HG02571 (cell line): ENCODE results near the gene PSD.

Source experiments
- ATAC-seq: cut with Tn5 transposase; IDR thresholded peaks from one replicate; pipeline ENCODE4 v1.9.1; 2021; ENCODE audit warnings: mild to moderate bottlenecking, moderate library complexity; ENCODE audit not compliant: unreplicated experiment

Gene PSD

DNA sequence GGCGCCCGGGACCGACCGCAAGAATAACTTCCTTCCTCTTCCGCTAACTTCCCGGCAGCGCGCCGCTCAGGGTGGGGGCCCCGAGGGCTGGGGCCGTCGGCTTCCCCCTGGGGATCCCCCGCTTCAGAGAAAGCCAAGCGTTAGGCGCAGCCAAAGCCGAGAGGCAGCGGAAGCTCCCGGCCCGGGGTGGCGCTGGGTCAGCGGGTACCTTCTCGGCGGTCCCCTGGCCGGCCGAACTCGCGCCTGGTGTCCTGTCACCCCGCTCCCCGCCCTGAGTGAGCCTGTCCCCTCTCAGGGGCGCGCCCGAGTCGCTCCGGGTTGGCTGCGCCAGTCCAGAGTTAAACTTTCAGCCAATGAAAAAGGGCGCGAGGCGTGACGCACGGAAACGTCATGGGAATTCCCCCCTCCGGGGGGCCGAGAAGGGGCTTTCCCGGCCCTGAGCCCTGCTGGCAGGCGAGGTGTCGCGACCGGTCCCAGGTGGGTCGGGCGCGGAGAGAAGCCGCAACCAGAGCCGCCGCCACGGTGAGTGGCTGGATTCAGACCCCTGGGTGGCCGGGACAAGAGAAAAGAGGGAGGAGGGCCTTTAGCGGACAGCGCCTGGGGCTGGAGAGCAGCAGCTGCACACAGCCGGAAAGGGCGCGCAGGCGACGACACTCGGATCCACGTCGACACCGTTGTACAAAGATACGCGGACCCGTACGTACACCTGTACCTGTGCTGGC, 24.3 kb downstream of the PSD start:
- peak; percentile 74 for ATAC-seq

DNA sequence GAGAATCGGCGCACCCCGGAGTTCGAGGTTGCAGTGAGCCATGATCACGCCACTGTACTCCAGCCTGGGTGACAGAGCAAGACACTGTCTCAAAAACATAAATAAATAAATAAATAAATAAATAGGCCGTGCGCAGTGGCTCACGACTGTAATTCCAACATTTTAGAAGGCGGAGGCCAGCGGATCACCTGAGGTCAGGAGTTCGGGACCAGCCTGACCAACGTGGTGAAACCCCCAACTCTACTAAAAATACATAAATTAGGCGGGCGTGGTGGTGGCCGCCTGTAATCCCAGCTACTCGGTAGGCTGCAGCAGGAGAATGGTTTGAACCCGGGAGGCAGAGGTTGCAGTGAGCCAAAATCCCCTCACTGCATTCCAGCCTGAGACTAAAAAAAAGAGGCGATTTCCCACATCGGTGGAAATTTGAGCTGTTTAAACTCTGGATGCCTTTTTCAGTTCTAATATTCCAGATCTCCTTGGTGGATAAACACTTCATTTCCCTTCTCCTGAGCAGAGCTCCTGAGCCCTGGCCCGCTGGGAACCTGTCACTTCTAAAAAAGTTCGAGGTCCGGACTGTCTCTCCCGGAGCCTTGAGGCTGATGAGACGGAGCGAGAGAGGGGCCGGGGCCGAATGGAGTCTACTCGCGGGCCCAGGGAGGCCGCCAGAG, 25.0 kb downstream of the PSD start:
- no peak for ATAC-seq

GRCh38 chr10:102392306-102392705, 26.3 kb downstream of the PSD start:
- ATAC-seq = no peak

DNA sequence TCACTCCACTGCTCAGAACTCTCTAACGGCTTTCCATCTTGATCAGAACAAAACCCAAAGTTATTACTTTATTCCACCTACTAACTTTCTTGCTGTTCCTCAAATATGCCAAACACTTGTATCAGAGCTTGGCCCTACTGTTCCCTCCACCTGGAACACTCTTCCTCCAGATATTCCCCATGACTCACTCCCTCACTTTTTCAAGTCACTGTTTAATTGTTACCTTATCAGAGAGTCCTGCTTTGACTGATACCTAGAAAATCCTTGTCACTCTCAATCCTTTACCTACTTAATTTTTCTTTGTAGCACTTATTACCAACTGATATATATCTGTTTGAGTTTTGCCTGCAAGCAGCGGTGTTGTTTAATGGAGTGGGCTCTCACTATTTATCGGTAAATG, 28.7 kb downstream of the PSD start:
- no peak for ATAC-seq

- ATAC-seq = no peak
Measured at GRCh38 chr10:102384606-102385429, 33.8 kb downstream of the PSD start.

GRCh38 chr10:102384053-102384452, 34.5 kb downstream of the PSD start:
- ATAC-seq = no peak

GRCh38 chr10:102382871-102383270, 35.7 kb downstream of the PSD start:
- ATAC-seq = no peak

- ATAC-seq = no peak
Measured at GRCh38 chr10:102381983-102382382, 36.6 kb downstream of the PSD start.

DNA sequence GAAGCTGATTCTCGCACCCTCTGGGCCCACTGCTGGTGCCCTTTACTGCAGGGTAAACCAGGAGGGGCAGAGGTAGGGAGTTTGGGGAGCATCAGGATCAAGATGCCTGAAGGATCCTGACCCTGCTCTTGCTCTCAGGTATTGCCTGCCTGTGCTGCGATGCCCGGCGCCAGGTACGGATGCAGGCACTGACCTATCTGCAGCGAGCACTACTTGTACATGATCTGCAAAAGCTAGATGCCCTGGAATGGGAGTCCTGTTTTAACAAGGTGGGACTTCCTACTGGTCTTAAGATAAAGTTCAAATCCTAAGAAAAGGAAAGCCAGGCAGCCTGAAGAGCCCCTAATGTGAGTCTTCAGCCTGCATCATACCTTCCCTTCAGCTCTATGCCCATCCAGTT, 39.2 kb downstream of the PSD start:
- ATAC-seq = no peak

DNA sequence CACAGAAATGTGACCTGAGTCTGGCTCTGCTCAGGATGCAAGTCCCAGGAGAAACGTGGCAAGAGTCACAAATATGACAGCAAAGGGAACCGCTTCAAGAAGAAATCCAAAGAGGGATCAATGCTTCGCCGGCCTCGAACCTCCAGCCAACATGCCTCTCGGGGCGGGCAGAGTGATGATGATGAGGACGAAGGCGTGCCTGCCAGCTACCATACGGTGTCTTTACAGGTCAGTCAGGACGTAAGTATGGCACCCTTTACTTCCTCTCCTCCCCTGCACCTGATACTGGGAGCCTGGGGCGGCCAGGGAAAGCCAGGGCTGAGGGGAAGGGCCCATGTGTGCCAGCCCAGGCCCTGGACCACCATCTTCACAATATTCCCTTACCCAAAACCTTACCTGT, 41.7 kb downstream of the PSD start:
- no peak for ATAC-seq

DNA sequence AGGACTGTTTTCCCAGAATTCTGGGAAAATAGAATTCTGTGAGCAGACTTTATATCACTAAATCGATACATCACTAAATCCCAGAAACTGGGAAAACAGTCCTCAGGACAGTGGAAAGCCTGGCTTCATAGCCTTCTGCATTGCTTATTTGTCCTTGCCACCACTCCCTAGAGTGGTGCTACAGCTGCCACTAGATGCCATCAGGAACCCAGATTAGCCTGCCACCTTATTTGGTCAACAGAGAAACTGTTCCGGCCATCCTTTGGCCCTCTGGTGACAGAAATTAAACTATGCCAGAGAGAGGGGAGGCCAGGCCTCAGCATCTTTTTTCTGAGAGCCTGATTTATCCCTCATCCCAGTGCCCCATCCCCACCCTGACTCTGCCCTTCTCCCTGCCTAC, 42.7 kb downstream of the PSD start:
- no peak for ATAC-seq

- ATAC-seq = no peak
Measured at GRCh38 chr10:102375250-102375649, 43.3 kb downstream of the PSD start.

DNA sequence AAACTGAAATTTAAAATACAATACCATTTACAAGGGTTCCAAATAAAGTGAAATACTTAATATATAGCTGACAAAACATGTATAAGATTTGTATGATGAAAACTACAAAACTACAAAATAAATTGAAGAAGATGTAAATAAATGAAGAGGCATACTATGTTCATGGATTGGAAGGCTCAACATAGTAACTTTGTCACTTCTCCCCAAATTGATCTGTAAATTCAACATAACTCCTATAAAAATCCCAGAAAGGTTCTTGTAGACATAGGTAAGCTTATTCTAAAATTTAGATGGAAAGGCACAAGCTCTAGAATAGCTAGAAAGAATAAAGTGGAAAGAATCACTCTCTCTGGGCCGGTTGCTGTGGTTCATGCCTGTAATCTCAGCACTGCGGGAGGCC, 47.3 kb downstream of the PSD start:
- no peak for ATAC-seq

DNA sequence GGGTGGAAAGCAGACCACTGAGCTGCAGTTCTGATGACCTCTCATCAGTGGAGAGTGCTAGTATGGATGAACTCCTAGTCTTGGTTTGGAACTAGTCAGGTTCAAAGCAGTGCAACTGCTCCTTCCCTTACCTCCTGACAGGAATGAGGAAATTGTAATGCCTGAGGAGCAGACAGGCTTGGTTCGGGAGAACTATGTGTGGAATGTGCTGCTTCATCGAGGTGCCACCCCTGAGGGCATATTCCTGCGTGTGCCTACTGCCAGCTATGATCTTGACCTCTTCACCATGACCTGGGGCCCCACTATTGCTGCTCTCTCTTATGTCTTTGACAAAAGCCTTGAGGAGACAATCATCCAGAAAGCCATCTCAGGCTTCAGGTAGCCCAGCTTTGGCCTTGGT, 50.5 kb downstream of the PSD start:
- ATAC-seq = no peak

GRCh38 chr10:102367441-102367840, 51.1 kb downstream of the PSD start:
- ATAC-seq = no peak

DNA sequence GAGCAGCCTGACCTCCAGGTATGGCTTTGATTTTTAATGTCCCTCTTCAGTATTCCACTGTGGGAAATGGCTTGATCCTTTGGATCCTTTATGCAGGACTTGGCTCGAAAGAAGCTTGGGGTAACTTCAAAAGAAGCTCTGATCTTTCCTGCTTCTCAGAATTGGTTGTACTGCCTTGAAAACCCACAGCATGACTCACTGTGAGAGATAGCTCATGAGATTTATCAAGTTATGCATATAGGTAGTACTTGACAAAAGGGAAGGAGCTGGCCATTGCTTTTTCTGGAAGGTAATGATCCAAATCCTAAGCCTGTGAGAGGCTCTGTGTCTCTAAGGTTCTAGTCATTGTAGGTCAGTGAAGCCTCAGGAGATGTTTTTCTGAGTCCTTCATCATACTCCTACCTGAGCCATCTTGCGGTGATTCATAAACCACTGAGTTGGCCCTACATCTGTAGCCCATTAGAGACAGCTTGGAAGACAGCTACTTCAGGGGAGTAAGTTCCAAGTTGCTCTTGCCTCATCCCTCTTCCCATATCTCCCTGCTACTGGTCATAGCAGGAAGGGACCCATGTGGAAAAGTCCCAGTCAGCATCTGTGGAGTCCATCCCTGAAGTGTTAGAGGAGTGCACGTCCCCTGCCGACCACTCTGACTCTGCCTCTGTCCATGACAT, 59.7 kb downstream of the PSD start:
- ATAC-seq = no peak

DNA sequence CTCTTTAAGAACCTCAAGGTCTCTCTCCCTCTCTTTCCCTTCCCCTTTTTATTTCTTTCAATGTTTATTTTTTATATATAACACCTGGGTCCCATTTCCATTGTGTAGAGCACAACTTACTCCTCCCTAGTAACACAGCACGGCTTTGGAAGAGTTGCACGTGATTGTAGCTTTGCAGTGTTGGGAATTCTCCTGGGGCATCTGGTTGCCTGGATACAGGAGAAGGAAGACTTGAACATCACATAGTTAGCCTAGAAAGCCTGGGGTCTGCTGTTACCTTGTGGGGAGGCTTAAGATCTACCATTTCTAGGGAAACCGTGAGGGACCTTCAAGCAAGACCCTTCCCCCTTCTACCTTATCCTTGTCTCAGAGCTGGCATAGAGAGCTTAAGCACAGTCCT, 64.1 kb downstream of the PSD start:
- no peak for ATAC-seq
